Kidney (tissue), 14 donors: ENCODE data around the gene CD84. TPM values are rescaled to one million over a fixed set of nuclear protein-coding genes. Genes with fewer than 3 reads are reported as not detected.

Experiments used
- DNase-seq, 5 donors: peaks; one replicate each; pipeline ENCODE4 v3.0.0-alpha.2; 2013 to 2020
- FAIRE-seq: peaks from 2 replicates; lab custom pipeline; 2012; peaks lifted over from hg19 to GRCh38; lab: Jason Lieb, UNC
- H3K27ac ChIP-seq, 2 donors: one replicate each; pipeline ENCODE4 v1.7.0; 2013; ENCODE audit warnings: low read depth in 2 of 2, low read length in 2 of 2, inconsistent platforms in 1 of 2
- H3K27me3 ChIP-seq: one replicate; pipeline ENCODE4 v1.7.1; 2013; ENCODE audit warnings: low read length, inconsistent platforms; ENCODE audit not compliant: control insufficient read depth, insufficient read depth
- H3K36me3 ChIP-seq, 3 donors: one replicate each; pipeline versions ENCODE4 v1.7.0 to v1.7.1; 2013; ENCODE audit warnings: low read length in 3 of 3, control low read depth in 1 of 3, inconsistent platforms in 1 of 3; ENCODE audit not compliant: insufficient read depth in 3 of 3, control insufficient read depth in 2 of 3
- H3K4me1 ChIP-seq, 3 donors: one replicate each; pipeline versions ENCODE4 v1.7.0 to v1.7.1; 2013; ENCODE audit warnings: low read length in 3 of 3, inconsistent platforms in 1 of 3, low read depth in 1 of 3; ENCODE audit not compliant: control insufficient read depth in 2 of 3, insufficient read depth in 2 of 3
- H3K4me3 ChIP-seq, 3 donors: one replicate each; pipeline versions ENCODE4 v1.7.0 to v1.8.1; 2013; ENCODE audit warnings: low read length in 3 of 3, control low read depth in 1 of 3, inconsistent platforms in 1 of 3
- H3K9ac ChIP-seq, 3 donors: one replicate each; pipeline versions ENCODE4 v1.7.0 to v1.7.1; 2013; ENCODE audit warnings: low read length in 3 of 3, control low read depth in 1 of 3, inconsistent platforms in 1 of 3
- H3K9me3 ChIP-seq, 3 donors: one replicate each; pipeline versions ENCODE4 v1.7.0 to v1.7.1; 2013; ENCODE audit warnings: low read length in 3 of 3, control low read depth in 1 of 3, inconsistent platforms in 1 of 3; ENCODE audit not compliant: control insufficient read depth in 2 of 3, insufficient read depth in 1 of 3
- intact Hi-C: fragments of 100-400 bp; cut with DNase I; formaldehyde crosslinking; loops from one replicate; pipeline ENCODE4 v1.11.1; 2022
- polyA plus RNA-seq: library from polyadenylated mRNA; stranded (reverse); fragments of 350-450 nt; fragmentation: Illumina TruSeq; extraction: RNeasy Lipid Tissue Mini Kit (QIAGEN cat#74804); gene quantifications from one replicate; pipeline ENCODE4 v1.2.3, GENCODE V29; 2014; ENCODE audit warnings: low read depth, low replicate concordance; ENCODE audit not compliant: insufficient read depth
- total RNA-seq: library from RNA; stranded (reverse); fragmentation: NEBNext Ultra II Directional; extraction: Animal tissue kit (Norgen Biotek cat#: 25700); gene quantifications from one replicate; pipeline ENCODE4 v1.2.1, GENCODE V29; 2021
- TF ChIP-seq, protein P1 (sequence below): IDR thresholded peaks from 3 replicates; pipeline ENCODE4 v1.5.1; 2012; ENCODE audit warnings: mild to moderate bottlenecking, moderate library complexity, borderline replicate concordance; ENCODE audit not compliant: insufficient read depth; ENCODE audit errors: extremely low read depth
- donor health status: control.
- donor health status: control.
- donor health status: control.
- donor health status: control.
- donor health status: control.
- donor health status: DM: yes; HTN: yes; CAD: no.
- donor health status: Normal renal cell carcinoma (clear cell type).

CD84 gene
- total and polyA plus RNA-seq, 2 donors from 2014 or later = 0.30 to 17.5 TPM

GRCh38 chr1:160614410-160614809 lies 35.1 kb upstream of the CD84 start:
- intact Hi-C loops = loop anchor here (10.0 kb wide), 1 partner anchor 190 kb away; no protein-coding TSS in a partner anchor

GRCh38 chr1:160612613-160613218 lies 33.4 kb upstream of the CD84 start:
- TF ChIP-seq, protein P1, sequence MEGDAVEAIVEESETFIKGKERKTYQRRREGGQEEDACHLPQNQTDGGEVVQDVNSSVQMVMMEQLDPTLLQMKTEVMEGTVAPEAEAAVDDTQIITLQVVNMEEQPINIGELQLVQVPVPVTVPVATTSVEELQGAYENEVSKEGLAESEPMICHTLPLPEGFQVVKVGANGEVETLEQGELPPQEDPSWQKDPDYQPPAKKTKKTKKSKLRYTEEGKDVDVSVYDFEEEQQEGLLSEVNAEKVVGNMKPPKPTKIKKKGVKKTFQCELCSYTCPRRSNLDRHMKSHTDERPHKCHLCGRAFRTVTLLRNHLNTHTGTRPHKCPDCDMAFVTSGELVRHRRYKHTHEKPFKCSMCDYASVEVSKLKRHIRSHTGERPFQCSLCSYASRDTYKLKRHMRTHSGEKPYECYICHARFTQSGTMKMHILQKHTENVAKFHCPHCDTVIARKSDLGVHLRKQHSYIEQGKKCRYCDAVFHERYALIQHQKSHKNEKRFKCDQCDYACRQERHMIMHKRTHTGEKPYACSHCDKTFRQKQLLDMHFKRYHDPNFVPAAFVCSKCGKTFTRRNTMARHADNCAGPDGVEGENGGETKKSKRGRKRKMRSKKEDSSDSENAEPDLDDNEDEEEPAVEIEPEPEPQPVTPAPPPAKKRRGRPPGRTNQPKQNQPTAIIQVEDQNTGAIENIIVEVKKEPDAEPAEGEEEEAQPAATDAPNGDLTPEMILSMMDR = no peak
- H3K9ac ChIP-seq = no peak overlapping the region
- H3K4me3 ChIP-seq = no peak overlapping the region
- no peak for DNase-seq
- no peaks in the 10 kb centered on the region for H3K4me1 ChIP-seq
- no peaks in the 10 kb centered on the region for H3K9me3 ChIP-seq
- H3K27me3 ChIP-seq = no peaks in the 10 kb centered on the region
- no peak overlapping the region for H3K27ac ChIP-seq
- H3K36me3 ChIP-seq = no peaks in the 10 kb centered on the region
- FAIRE-seq = no peak
- intact Hi-C loops = loop anchor here (10.0 kb wide), 1 partner anchor 188 kb away; no protein-coding TSS in a partner anchor

More at GRCh38 chr1:160614410-160614809, 35.1 kb upstream of the CD84 start:
- TF ChIP-seq, protein P1 = no peak
- Histone ChIP-seq H3K36me3 (no peaks in the 10 kb centered on the region), H3K4me1 (no peaks in the 10 kb centered on the region), H3K27ac (no peak overlapping the region), H3K9me3 (no peaks in the 10 kb centered on the region), H3K9ac (no peak overlapping the region), H3K27me3 (no peaks in the 10 kb centered on the region), H3K4me3 (no peak overlapping the region)
- DNase-seq (no peak), FAIRE-seq (no peak)

- no peaks in the 10 kb centered on the region for H3K36me3 ChIP-seq
- H3K27ac ChIP-seq = no peak overlapping the region
- no peaks in the 10 kb centered on the region for H3K27me3 ChIP-seq
- intact Hi-C loops = loop anchor here (10.0 kb wide), 1 partner anchor 186 kb away; no protein-coding TSS in a partner anchor
- no peak overlapping the region for H3K9ac ChIP-seq
- TF ChIP-seq, protein P1 = no peak
- no peaks in the 10 kb centered on the region for H3K4me1 ChIP-seq
- H3K4me3 ChIP-seq = no peak overlapping the region
- DNase-seq (no peak), FAIRE-seq (no peak)
- no peaks in the 10 kb centered on the region for H3K9me3 ChIP-seq
Measured at GRCh38 chr1:160610569-160611242, 31.4 kb upstream of the CD84 start.
